HG02970 (cell line): ENCODE data around the gene ADNP.
"Not testable (repeated sequence)": the region's sequence is repeated elsewhere in the genome, so short reads cannot be mapped to it uniquely, and the experiment has no call there.

Experiments used
- ATAC-seq: cut with Tn5 transposase; IDR thresholded peaks from one replicate; pipeline ENCODE4 v1.9.1; 2021; ENCODE audit warnings: mild to moderate bottlenecking, moderate library complexity, moderate number of reproducible peaks; ENCODE audit not compliant: unreplicated experiment, low FRiP score

ADNP gene

GRCh38 chr20:50931306-50932015 is at the start of gene ADNP:
ADNP (minus strand) TSS chr20:50931437; CDS start chr20:50903996, 27,441 bp downstream.
- ATAC-seq: peak; percentile 63

GRCh38 chr20:50980071-50980681 is 48.9 kb upstream of the ADNP start:
- no peak for ATAC-seq

GRCh38 chr20:50978533-50978932 is 47.3 kb upstream of the ADNP start:
- ATAC-seq: not testable (repeated sequence)

GRCh38 chr20:50977066-50978021 is 46.1 kb upstream of the ADNP start:
- no peak for ATAC-seq

- ATAC-seq: no peak
These were observed 44.6 kb upstream of the ADNP start for GRCh38 chr20:50975701-50976330.

GRCh38 chr20:50969912-50970311 is 38.7 kb upstream of the ADNP start:
- ATAC-seq: no peak

- no peak for ATAC-seq
These were observed 38.2 kb upstream of the ADNP start for GRCh38 chr20:50969435-50969834.

GRCh38 chr20:50968289-50968688 is 37.1 kb upstream of the ADNP start:
- no peak for ATAC-seq

GRCh38 chr20:50967586-50967985 is 36.3 kb upstream of the ADNP start:
- no peak for ATAC-seq

- no peak for ATAC-seq
These were observed 28.4 kb upstream of the ADNP start for GRCh38 chr20:50959543-50960126.

- peak; percentile 84 for ATAC-seq
These were observed 27.6 kb upstream of the ADNP start, which contains the start of gene MOCS3 for GRCh38 chr20:50958615-50959542. MOCS3 (plus strand) TSS chr20:50958818; CDS start chr20:50958843, 25 bp downstream.

- ATAC-seq: peak; percentile 83
These were observed 26.8 kb upstream of the ADNP start, which contains the start of gene DPM1 for GRCh38 chr20:50957798-50958614. DPM1 (minus strand) TSS chr20:50958532; CDS start chr20:50958523, 9 bp downstream.

- no peak for ATAC-seq
These were observed 26.0 kb upstream of the ADNP start for GRCh38 chr20:50957276-50957675.

GRCh38 chr20:50953821-50954220 is 22.6 kb upstream of the ADNP start:
- no peak for ATAC-seq

GRCh38 chr20:50953196-50953595 is 22.0 kb upstream of the ADNP start:
- no peak for ATAC-seq

- no peak for ATAC-seq
These were observed 17.0 kb upstream of the ADNP start for GRCh38 chr20:50948132-50948785.

- ATAC-seq: no peak
These were observed 11.8 kb upstream of the ADNP start for GRCh38 chr20:50943069-50943468.

GRCh38 chr20:50933589-50933988 is 2.4 kb upstream of the ADNP start:
- ATAC-seq: no peak
